HUES6 (cell line): Measurements from ENCODE around the gene TDRD9.

ENCODE experiments used
- H3K27ac ChIP-seq: 2 replicates; pipeline ENCODE4 v1.7.0; 2013; ENCODE audit warnings: low read depth, mild to moderate bottlenecking, low read length, inconsistent platforms
- H3K27me3 ChIP-seq: 2 replicates; pipeline ENCODE4 v1.6.1; 2013; ENCODE audit warnings: low read length; ENCODE audit not compliant: control insufficient read depth, insufficient read depth
- H3K36me3 ChIP-seq: 2 replicates; pipeline ENCODE4 v1.6.1; 2013; ENCODE audit warnings: low read length; ENCODE audit not compliant: control insufficient read depth, insufficient read depth
- H3K4me1 ChIP-seq: 2 replicates; pipeline ENCODE4 v1.6.1; 2013; ENCODE audit warnings: low read length; ENCODE audit not compliant: control insufficient read depth, insufficient read depth
- H3K4me3 ChIP-seq: 2 replicates; pipeline ENCODE4 v1.5.1; 2013; ENCODE audit warnings: low read depth, low read length
- H3K9ac ChIP-seq: one replicate; pipeline ENCODE4 v1.6.1; 2013; ENCODE audit warnings: mild to moderate bottlenecking, low read length
- H3K9me3 ChIP-seq: 2 replicates; pipeline ENCODE4 v1.6.1; 2013; ENCODE audit warnings: low read depth, low read length; ENCODE audit not compliant: control insufficient read depth, insufficient read depth

Gene TDRD9

DNA sequence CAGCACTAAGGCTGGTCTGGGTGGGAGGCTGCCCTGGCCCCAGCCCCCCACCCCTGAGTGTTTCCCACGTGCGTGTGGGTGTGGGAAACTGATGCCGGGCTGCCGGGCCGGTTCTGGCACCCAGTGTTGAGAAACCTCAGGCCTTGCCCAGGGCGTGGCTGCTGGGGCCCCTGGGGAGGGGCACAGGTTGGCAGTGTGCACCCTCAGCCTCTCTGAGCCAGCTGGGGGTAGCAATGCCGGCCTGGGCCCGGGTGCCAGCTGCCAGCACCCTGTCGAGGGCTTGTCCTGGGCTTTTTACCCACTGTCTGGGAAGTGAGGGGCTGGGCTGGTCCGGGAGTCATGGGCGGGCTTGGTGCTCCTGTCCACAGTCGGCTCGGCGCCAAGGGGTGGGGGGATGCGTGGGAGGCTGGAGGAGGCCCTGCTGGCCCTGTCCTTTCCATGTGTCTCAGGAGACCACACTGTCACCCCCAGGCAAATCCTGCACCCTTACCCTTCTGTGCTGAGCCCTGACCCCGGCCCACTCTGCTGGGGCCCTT lies 172.9 kb downstream of the TDRD9 start:
- Histone ChIP-seq H3K4me3 (no peak overlapping the region), H3K9ac (no peak overlapping the region), H3K36me3 (no peaks in the 10 kb centered on the region), H3K27ac (no peak overlapping the region), H3K9me3 (no peaks in the 10 kb centered on the region), H3K4me1 (no peaks in the 10 kb centered on the region), H3K27me3 (0 out of 2 replicates have a peak, but pooled peaks cover 3% of the 10 kb centered on the region)

DNA sequence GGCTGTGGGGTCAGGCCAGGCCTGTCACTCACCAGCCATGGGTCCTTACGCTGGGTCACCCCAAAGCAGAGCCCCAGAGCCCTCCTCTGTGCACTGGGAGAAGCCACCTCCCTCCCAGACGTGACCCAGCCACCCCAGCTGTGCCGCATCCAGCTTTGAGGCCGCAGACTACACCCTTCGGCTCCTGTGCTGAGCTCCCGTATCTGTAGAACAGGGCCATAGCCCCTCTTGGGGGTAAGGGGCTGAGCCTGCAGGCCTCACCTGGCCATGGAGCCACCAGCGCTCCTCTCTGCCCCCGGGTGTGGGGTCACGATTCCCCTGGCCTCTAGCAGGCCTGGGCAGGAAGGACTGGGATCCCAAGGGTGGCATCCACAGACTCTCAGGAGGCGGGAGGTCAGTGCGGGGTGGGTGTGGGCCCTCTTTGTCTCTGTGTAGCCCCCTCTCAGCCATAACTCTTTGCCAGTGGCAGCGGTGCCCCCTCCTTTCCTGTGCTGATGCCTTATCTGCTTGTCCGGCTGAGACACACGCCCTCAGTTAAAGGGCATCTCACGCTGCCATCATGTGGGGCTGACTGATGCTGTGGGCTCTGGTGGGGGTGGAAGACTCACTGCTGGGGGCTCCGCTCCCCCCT lies 173.5 kb downstream of the TDRD9 start:
- Histone ChIP-seq H3K27ac (no peak overlapping the region), H3K9me3 (no peaks in the 10 kb centered on the region), H3K27me3 (0 out of 2 replicates have a peak, but pooled peaks cover 3% of the 10 kb centered on the region), H3K36me3 (no peaks in the 10 kb centered on the region), H3K4me3 (no peak overlapping the region), H3K9ac (no peak overlapping the region), H3K4me1 (no peaks in the 10 kb centered on the region)
